NAMALWA (cell line): Measurements from ENCODE around the gene CYS1.
A peak's percentile ranks its signal among the peaks of the same experiment; 100 is the strongest.
"Not testable (repeated sequence)": the region's sequence is repeated elsewhere in the genome, so short reads cannot be mapped to it uniquely, and the experiment has no call there.

ENCODE experiments used
- DNase-seq: peaks from one replicate; pipeline ENCODE4 v3.0.0-alpha.2; 2015; ENCODE audit warnings: low spot score

Gene CYS1

GRCh38 chr2:10091889-10092244, 11.7 kb upstream of the CYS1 start:
- not testable (repeated sequence) for DNase-seq

- no peak for DNase-seq
Measured at GRCh38 chr2:10091182-10091888, 11.1 kb upstream of the CYS1 start.

- DNase-seq: no peak
Measured at GRCh38 chr2:10089565-10090190, 9.5 kb upstream of the CYS1 start.

GRCh38 chr2:10087360-10087759, 7.1 kb upstream of the CYS1 start:
- no peak for DNase-seq

GRCh38 chr2:10086950-10087349, 6.7 kb upstream of the CYS1 start:
- no peak for DNase-seq

GRCh38 chr2:10085668-10086059, 5.5 kb upstream of the CYS1 start:
- no peak for DNase-seq

- DNase-seq: no peak
Measured at GRCh38 chr2:10085043-10085667, 4.9 kb upstream of the CYS1 start.

GRCh38 chr2:10084223-10084865, 4.1 kb upstream of the CYS1 start:
- DNase-seq: no peak

- no peak for DNase-seq
Measured at GRCh38 chr2:10083692-10084211, 3.5 kb upstream of the CYS1 start.

- no peak for DNase-seq
Measured at GRCh38 chr2:10083046-10083445, 2.8 kb upstream of the CYS1 start.

- no peak for DNase-seq
Measured at GRCh38 chr2:10080536-10081304, 509 bp upstream of the CYS1 start.

- no peak for DNase-seq
Measured at GRCh38 chr2:10079266-10079869, 843 bp downstream of the CYS1 start.

GRCh38 chr2:10078704-10079265, 1.4 kb downstream of the CYS1 start:
- DNase-seq: no peak

GRCh38 chr2:10078001-10078400, 2.2 kb downstream of the CYS1 start:
- no peak for DNase-seq

- no peak for DNase-seq
Measured at GRCh38 chr2:10076988-10077527, 3.2 kb downstream of the CYS1 start.

GRCh38 chr2:10076511-10076910, 3.7 kb downstream of the CYS1 start:
- no peak for DNase-seq

GRCh38 chr2:10075571-10076209, 4.5 kb downstream of the CYS1 start:
- no peak for DNase-seq

GRCh38 chr2:10075101-10075500, 5.1 kb downstream of the CYS1 start:
- DNase-seq: no peak

- DNase-seq: no peak
Measured at GRCh38 chr2:10073706-10074105, 6.5 kb downstream of the CYS1 start.

- peak; percentile 93 for DNase-seq
Measured at GRCh38 chr2:10072656-10073480, 7.3 kb downstream of the CYS1 start.
